Skin epidermis (tissue), 12 donors: ENCODE data around the gene TMTC2.

Experiments
- H3K27ac ChIP-seq, 21 experiments: fragments of 200-600 bp; sonication (generic) in 11 of 21; one replicate each; pipeline ENCODE4 v1.5.0; 2020; ENCODE audit warnings: mild to moderate bottlenecking in 3 of 21, inconsistent platforms in 2 of 21, moderate library complexity in 2 of 21
- H3K4me3 ChIP-seq, 7 experiments: fragments of 200-600 bp; sonication (generic) in 2 of 7; one replicate each; pipeline ENCODE4 v1.5.0; 2020; ENCODE audit warnings: inconsistent platforms in 2 of 7, mild to moderate bottlenecking in 2 of 7, moderate library complexity in 1 of 7

The TMTC2 gene

DNA sequence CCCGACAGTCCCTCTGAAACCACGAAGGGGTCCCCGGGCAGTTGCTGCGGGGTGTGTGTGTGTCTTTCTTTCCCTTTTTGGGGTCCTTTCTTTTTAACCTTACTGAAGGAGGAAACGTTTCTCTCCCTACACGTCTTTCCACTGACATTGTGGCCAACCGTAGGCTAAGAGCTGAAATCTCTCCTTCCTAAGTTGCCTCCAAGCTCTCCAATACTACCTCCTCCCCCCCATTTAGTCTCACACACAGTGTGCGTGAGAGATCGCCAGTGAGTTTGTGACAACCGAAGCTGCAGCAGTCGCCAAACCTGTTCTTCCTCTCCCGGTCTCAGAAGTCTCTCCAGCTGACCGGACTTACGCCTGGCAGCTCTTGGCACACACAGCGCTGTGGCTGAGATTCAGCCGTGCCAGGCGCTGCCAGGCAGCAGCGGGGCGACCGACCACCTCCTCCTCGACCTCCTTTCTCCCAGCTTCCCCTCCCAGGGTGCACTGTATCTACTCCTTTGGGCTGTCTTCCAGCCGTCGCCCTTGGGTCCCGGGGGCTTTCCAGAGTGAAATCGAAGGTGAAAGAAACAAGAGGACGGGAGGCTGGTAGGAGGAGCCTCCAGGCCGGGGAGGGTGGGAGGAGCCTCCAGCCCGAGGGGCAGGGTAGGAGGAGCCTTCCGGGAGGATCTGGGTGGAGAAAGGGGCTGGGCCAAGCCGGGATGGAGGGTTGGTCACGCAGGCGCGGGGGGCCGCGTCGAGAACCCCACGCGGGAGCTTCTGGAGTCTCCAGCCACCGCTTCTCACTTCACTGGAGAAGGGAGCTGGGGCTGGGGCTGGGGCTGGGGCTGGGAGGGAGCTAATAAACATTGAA lies at the start of gene TMTC2:
TMTC2 (plus strand) TSS at position 739 of the 853 bp plus-strand sequence.
- Histone ChIP-seq H3K27ac (peak within 1 kb of the TSS; percentile 69 to 96 (median 90)), H3K4me3 (peak within 1 kb of the TSS; percentile 67 to 94 (median 84))

GRCh38 chr12:82638324-82638723 lies 48.4 kb upstream of the TMTC2 start:
- H3K27ac ChIP-seq = no peak overlapping the region
- no peak overlapping the region for H3K4me3 ChIP-seq

GRCh38 chr12:82644896-82645295 lies 41.8 kb upstream of the TMTC2 start:
- Histone ChIP-seq H3K27ac (no peak overlapping the region), H3K4me3 (no peak overlapping the region)

DNA sequence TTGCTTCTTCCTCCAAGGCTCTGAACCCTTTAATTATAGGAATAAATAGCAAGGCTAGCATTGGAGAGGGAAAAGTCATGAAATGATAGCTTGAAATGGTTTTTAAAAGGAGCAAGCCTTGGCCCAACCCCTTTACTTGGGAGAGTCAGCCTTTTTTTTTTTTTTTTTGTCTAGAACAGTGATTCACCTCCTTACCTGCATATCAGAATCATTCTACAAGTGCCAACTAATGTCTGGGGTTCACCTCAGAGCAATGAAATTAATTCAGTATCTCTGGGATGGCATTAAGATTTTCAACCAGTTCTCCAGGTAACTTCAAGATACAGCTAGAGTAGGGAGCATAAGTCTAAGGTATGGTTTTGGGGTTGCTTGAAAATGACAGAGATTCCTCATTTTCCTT lies 41.3 kb upstream of the TMTC2 start:
- Histone ChIP-seq H3K27ac (no peak overlapping the region), H3K4me3 (no peak overlapping the region)

DNA sequence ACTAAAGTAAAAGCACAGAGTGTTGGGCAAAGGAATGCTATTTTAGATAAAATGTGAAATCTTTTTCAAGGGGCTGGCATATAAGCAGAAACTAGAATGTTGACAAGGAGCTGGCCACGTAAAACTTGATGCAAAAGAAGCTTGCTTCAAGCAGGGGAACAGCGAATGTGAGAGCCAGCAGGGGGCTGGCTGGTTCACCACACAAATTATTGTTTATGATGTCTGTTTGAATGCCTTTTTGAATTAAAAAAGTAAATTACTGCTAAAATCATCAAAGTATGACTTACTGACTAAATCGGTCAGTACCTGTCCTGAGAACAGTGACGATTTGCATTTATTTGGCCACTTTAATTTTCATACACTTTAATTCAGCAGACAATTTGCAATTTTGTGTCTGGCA lies 38.9 kb upstream of the TMTC2 start:
- Histone ChIP-seq H3K4me3 (no peak overlapping the region), H3K27ac (no peak overlapping the region)

DNA sequence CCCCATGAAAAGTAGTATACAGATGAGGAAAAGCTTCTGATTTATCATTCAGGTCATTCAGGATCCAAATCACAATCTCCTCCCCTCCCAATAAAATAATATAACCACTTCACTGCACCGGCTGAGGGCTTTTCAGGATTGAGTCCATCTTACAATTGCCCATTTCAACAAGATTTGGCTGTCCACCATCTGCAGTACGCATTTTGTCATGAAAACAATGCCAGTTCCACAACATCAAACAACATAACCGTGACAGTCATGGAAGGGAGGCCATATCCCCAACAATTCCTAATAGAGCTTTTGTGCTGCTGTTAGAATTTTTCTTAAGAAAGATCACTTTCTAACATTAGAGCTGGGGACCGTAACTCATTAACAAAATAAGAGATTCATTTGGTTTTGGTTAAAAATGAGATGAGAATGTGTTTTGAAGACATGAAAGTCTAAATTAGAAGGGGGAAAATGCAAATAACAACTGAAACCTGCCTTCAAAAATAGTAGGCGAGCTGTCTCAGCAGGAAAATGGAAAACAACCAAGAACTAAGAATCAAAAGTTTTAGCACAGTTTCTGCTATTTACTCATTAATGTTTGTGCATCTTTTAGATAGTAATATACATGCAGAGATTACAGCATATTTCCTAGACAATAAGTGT lies 38.3 kb upstream of the TMTC2 start:
- Histone ChIP-seq H3K27ac (no peak overlapping the region), H3K4me3 (no peak overlapping the region)

DNA sequence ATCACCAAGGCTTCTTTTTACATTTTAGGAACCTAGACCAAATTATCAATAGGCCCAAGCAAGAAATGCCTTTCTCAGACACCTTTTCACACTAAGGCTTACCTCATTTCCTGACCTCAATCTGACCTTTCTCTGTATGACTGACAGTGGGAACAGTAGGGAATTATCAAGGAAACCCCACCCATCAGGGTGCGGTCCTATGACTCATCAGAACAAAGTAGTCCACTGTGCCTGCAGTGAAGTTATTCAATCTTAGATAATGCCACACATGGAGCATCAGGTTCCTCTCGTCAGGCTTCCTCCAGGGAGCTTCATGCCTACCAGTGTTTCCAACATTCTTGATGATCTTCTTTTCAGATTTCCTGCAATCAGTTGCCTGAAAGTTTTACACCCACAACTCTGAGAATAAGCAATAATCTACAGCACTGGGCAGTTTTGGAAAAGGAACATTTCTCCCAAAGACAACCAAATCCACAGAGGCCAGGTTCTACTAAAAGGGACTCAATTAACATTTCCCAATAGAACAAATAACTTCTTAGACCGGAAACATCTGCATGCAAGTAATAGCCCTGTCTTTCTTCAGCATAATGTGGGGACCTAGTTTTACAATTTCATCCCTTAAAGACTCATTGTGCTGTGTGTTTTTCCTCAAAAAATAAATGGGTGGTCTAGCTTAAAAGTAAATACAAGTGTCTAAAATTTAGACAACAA lies 35.9 kb upstream of the TMTC2 start:
- Histone ChIP-seq H3K4me3 (no peak overlapping the region), H3K27ac (peak overlapping the region in 3 of 21 experiments; percentile 39 to 57 (median 56))

DNA sequence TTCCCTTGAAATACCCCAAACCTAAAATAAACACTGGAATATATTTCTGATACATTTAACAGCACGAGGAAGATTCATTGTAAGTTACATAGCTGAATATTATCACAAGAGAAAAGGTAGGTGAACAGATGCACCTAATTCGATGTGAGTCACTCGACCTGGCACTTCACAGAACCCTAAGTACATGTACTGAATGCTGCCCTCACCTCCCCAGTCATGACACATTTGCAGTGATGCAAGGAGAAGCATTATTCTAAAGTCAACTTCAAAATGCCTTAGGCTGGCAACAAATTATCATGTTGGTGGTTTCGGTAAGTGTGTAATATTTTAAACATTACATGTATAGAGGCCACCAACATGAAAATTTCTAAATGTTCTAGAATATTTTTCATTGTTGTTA lies 35.2 kb upstream of the TMTC2 start:
- Histone ChIP-seq H3K4me3 (no peak overlapping the region), H3K27ac (peak overlapping the region in 2 of 21 experiments; percentile 56 to 57)

- no peak overlapping the region for H3K27ac ChIP-seq
- no peak overlapping the region for H3K4me3 ChIP-seq
Measured at GRCh38 chr12:82652071-82652470, 34.6 kb upstream of the TMTC2 start.

GRCh38 chr12:82655751-82656150 lies 31.0 kb upstream of the TMTC2 start:
- no peak overlapping the region for H3K27ac ChIP-seq

DNA sequence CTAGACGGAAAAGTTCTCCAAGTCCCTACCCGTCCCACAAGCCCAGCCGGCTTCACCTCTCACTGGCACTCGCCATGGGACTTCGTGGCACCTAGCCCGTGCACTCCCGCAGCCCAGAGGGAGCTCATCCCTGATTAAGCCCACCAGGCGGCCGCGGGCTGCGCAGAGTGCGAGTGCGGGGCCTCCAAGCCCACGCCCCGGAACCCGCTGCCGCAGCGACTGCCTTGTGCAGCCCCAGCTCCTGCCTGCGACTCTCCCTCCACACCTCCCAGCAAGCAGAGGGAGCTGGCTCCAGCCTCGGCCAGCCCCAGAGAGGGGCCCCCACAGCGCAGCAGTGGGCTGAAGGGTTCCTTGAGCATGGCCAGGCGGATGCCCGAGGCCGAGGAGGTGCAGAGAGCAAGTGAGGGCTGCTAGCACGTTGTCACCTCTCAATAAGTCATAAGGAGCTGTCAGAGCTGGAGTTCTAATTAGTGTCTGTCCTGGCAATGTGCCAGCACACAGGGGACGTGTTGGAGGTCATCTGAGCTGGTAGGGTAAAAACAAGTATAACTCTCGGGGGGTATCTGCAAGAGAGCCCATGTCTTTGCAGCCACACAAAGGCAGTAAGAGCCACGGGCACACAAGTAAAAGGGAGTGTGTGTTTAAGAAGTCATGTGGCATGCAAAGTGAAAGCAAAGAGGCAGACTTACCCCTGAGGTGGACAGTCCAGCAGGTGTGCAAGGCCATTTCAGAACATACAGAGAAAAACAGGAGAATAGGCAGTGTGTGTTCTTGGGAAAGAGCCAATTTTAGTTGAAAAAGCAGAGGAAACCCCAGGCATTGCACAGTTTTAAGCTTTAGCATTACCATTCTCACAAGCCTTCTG lies 27.1 kb upstream of the TMTC2 start:
- no peak overlapping the region for H3K4me3 ChIP-seq
- no peak overlapping the region for H3K27ac ChIP-seq

More at GRCh38 chr12:82655751-82656150, 31.0 kb upstream of the TMTC2 start:
- H3K4me3 ChIP-seq = no peak overlapping the region

DNA sequence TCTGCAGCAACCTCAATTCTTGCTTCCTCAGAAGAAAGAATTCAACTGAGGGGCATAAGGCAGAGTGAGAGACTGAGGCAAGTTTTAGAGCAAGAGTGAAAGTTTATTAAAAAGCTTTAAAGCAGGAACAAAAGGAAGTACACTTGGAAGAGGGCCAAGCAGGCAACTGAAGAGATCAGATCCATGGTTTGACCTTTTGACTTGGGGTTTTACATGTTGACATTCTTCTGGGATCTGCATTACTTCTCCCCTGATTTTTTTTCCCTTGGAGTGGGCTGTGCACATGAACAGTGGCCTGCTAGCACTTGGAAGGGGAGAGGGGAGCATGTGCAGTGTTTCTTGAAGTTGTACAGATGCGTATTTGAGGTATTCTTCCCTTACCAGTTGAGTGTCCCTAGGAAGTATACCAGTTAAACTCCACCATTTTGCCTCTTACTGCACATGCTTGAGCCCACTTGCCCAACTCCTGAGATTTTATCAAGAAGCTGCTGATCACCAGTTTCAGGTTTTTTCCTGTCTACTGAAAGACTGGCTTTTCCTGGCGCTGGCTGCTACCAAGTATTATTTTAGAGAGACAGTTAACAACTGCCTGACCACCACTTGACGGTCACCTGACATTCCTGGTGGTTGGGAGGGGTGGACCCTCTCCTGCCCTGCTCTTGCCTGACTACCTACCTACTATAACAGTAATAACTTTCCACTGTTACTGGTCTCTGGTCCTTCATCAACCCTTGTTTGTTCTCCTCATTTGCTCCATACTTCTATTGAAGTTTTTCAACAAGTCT lies 26.0 kb upstream of the TMTC2 start:
- no peak overlapping the region for H3K4me3 ChIP-seq

DNA sequence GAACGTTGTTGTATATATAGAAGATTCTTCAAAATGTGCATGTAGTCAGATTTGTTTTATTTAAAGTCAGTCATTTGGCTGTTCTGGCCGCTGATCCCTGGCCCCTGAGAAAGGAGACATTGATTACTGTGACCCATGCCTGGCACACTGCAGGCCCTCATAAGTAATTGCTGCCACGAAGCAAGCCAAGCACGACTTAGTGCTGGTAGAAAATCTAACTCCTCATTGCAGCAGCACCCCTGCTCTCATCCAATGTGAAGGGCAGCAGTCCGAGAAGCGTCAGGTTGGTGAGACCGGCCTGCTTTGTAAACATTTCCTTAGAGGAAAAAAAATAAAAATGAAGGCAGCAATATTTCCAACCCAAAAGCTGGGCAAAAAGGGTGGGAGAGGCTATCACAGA lies 22.8 kb upstream of the TMTC2 start:
- H3K4me3 ChIP-seq = no peak overlapping the region
- no peak overlapping the region for H3K27ac ChIP-seq

More for the DNA sequence above, 26.0 kb upstream of the TMTC2 start:
- no peak overlapping the region for H3K27ac ChIP-seq

DNA sequence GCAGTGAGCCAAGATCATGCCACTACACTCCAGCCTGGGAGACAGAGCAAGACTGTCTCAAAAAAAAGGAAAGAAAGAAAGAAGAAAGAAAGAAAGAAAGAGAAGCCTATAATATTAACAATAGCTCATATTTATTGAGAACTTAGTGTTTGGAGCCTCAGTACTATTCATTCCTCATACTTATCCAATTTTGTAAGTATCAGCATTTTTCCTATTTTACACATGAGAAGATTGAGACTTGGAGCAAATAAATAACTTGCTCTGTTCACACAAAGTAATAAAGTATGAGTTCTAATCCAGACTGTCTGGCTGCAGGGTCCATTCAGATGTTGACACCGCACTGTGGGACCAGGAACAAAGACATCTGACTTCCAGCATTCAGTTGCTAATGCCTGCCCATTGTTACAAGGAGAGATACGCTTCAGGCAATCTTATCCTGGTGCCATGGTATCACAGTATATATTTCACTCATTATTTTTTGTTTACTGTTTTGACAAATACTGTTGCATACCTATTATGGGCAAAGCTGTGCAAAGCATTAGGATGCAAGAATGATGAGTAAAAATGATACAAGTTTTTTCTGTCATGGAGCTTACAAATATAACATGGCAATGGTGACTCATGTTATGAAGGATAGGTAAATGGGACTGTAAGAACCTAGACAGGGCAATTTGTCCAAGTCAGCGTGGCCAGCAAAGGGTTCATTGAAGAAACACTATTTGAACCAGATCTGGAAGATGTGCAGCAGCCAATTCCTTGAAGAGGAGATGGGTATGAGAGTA lies 21.4 kb upstream of the TMTC2 start:
- Histone ChIP-seq H3K4me3 (no peak overlapping the region), H3K27ac (no peak overlapping the region)

GRCh38 chr12:82666830-82667229 lies 19.9 kb upstream of the TMTC2 start:
- no peak overlapping the region for H3K27ac ChIP-seq
- H3K4me3 ChIP-seq = no peak overlapping the region

DNA sequence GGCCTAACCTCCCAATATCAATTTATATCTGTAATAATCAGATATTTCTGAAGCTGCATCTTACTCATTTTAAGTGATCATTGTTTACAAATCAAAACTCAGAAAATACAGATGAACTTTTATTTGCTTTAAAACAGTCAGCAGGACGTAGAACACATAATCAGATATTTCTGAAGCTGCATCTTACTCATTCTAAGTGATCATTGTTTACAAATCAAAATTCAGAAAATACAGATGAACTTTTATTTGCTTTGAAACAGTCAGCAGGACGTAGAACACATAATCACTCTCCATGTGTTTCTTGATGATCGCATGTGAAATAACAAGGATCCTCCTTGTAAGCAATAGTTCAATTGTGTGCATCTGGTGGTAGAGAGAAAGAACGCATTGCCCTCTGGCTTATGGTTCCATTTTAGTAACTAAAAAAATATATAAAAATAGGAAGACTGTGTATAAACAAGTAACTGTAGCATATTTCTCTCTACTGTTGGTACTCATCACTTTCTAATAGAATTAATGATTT lies 15.0 kb upstream of the TMTC2 start:
- Histone ChIP-seq H3K27ac (no peak overlapping the region), H3K4me3 (no peak overlapping the region)

DNA sequence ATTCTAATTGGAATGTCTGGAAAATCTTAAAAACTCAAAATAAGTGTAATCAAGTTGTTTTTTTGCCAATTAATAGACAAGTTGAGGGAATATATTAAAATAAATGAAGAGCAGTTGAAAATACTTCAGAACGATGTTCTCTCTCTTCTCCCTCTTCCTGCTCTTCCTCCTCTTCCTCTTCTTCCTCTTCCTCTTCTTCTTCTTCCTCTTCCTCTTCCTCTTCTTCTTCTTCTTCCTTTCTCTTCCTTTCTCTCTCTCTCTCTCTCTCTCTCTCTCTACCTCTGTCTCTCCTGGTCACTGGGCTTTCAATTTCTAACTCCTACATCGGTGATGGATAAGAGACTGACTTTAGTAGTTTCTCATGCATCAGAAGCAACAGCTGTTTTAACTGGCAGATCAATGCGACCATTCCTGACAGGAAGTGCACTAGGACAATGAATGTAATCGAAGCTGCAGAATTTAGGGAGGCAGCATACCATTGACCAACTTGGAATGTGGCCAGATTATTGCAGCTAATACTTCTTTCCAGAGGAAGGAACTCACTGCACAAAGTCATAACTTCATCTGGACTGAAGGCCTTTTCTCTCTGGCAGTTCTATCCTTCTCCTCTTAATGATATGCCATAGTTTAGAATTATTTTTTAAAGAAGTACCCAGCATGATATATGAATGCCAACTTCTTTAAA lies 13.8 kb upstream of the TMTC2 start:
- H3K4me3 ChIP-seq = no peak overlapping the region
- H3K27ac ChIP-seq = no peak overlapping the region
